Measurements from ENCODE around the gene FAP.

FAP gene

DNA sequence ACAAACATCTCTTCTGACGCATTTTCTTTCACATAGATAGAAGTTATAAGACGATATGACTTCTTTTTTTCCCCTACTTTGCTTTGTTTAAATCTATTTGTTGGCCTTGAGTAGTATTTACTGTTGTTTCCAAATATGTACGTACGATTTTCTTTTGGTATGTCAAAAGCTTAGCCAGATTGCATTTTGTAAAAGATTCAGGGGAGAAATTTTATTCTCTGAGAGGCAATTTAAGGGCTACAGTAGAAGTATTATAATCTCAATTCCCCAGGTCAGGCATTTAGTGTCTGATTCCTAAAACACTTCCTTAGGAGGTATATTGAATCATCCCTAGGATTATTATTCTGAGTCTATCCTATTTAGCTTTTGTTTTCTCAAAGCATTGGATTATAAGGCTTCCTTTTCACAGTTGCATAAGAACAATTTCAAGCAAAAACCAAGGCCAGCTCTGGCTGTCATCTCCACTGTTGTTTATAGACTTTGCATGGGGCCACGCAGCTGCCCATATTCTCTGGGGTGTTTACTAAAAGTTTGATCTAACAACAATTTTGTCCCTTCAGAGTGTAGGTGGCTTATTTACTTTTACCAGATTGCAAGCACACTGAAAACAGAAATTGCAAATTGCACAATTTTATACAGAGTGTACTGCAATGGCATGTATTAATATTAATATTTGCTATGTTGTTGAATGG is 57.6 kb downstream of the FAP start:
- no peak for DNase-seq

DNA sequence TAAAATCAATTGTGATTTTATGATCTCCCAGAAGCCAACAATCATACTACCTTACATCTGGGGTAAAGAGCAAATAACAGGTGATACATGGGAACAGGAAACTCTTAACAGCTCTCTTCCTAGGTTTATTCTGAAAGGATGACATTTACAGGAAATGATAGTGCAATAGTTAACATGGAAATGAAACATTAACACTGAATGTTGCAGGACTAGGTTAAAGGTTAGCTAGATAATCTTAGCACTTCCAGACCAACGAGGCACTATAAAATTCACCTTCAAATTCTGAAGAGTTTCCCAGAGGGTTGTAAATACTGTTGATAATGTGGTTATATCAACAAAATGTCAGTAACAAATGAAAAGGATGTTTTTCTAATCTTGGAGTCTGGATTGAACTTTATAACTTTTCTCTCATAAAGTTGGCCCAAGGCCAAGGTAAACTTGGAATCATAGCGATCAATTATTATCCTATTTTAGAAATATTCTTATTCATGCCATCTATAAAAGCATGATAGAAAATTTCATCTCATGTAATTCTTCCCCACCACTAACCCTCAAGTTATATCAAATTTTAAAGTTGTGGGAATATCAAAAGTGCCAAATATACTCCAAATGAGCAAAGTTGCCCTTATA is 58.3 kb downstream of the FAP start:
- no peak for DNase-seq

DNA sequence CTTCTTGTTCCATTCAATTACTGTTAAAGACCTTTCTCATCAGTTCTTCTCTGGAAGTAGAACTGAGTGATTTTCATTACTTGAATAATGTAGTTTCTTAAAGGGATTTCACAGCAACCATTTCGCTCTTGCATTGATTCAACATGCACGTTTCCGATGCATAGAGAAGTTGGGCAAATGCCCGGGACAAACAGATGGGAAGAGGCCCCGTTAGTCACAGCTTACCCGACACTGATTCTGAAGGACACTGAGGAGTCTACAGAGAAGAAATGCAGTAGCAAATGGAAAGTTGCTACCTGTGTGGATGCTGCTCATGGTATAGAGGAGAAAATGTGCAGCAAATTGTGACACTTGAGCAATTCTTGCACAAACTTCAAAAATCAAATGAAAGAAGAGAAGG is 58.9 kb downstream of the FAP start:
- DNase-seq: no peak

DNA sequence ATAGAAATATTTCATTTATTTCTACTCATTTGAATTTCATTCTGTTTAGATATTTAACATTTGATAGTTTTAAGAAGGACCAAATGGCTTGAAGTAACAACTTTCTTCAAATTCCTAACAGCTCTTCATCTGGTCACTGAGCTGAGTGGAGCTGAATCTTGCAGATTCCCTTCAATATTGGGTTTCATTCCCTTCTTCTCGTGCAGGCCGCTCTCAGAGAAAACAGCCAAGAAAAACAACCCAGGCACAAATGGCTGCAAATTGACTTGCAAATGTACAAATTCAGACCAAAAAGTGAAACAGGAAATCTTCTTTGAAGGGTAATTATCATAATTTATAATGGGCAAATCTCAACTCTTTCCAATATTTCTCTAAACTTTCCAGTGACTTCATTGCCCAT is 60.9 kb downstream of the FAP start:
- DNase-seq: no peak

DNA sequence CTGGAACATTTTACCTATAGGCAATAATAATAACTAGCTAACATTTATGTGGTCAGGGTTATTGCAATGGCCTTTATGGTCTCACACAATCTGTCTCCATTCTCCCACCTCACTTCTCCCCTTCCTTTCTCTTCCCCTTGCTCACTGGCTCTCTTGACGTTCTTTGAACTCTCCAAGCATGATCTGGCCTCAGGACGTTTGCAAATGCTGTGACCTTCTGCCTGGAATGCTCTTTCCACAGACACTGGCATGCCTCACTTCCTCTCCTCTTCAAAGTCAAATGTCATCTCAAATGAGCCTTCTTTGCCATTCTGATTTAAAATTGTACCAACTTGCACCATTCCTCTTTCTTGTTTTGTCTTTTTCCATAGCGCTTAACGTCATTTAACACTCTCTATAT is 65.9 kb downstream of the FAP start:
- no peak for DNase-seq

DNA sequence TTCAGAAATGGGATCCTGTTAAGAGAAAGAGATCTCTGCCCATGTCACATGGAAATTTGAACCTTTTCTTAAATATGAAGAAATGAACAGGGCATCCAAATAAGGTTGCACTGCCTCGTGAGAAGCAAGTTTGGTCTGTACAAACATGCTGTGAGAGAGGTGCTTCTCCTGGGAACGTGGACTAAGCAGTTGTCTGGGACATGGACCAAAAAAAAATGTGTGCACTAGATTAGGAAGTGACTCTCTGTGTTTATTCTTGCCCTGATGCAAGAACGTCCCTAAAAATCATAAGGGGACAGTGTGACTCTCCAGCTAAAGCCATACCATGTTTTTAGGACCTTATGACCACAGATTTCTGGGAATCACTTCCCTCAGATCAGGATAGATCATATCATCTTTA is 67.5 kb downstream of the FAP start:
- no peak for DNase-seq

DNA sequence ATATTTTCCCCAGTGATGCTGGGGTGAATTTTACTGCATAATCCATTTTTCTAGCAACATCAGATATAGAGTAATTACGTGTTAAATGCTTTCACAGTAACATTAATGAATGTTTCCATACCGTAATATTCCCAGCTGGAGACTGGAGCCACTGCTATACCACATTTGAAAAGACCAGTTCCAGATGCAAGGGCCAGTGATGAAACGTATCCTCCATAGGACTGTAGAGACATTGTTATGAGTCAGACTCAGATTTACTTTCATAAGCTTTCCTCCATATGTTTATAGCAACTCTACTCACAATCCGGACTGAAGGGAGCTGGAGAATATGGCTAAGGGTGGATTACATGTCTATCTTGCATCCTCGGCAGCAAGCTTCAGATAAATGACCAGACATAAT is 68.5 kb downstream of the FAP start:
- DNase-seq: no peak

DNA sequence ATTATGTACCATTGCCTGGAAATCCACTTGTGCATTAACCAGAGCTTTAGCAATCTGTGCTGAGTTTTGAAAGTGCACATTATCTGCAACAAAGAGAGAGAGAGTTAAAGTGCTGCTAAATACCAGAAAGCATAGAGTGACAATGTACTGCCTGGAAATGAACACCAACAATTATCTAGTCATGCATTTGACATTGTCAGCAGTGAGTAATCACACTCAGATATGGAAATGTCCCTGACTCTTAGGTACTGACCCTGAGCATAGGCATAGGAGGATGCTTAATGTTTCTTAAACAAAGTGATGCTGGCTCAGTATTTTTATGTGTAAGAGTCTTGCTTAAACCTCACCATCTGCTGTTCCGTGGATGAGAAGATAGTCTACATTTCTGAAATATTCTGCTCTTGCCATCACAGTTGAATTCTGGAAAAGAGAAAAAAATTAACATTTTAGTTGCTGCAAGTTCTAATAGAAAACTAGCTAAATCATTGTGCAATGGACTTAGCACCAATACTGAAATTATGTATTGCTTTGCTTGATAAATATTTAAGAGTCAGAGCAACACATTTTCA is 70.4 kb downstream of the FAP start:
- no peak for DNase-seq

DNA sequence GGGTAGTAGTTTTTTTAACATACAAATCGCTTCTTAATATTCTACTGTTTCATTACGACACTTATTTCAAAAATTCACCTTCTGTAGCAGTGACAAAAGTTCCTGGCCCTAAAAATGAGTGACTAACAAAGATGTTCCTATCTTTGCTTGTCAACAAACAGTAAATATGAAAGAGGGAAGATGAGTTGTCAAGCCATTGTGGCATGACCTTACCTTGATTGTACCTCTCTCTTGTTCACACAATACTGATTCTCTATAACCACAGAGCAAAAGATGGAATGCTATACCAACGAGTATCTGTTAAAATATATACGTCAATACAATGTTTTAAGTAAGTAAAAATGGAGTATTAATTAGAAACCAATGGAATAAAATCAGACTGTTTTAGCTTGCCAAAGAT is 76.5 kb downstream of the FAP start:
- DNase-seq: no peak

DNA sequence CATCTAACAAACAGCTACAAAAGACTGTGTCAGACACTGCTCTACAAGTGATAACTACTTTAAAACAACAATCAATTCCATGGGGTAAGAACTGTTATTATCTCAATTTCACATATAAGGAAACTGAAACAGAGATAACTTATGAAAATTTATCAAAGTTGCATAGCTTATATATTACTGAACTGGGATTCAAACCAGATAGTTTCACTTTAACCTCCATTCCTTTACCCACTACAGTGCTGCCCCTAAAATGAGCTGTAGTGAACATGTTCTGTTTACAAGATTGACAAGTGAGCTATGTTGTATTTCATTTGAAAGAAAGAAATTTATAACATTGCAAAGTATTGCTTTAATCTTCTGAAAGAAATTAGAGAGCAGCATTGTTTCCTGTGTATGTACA is 77.1 kb downstream of the FAP start:
- DNase-seq: no peak

DNA sequence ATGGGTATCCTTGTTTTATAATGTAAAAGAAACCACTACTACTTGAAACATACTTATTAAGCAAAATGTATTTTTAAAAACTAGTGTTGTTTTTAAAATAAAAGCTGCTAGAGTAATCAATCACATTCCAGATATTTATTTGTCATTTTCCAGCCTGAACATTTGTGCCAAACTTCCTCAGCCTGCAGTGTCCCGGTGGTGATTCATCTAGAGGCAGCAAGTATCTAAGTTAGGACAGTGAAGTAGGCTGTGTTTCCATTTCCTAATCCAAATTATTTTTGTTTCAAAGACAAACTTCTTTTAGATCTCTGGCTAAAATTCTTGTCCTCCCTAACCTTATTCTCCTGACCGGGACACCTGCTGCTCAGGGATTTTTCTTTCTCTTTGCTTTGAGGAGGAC is 78.4 kb downstream of the FAP start:
- peak; percentile 24 for DNase-seq

DNA sequence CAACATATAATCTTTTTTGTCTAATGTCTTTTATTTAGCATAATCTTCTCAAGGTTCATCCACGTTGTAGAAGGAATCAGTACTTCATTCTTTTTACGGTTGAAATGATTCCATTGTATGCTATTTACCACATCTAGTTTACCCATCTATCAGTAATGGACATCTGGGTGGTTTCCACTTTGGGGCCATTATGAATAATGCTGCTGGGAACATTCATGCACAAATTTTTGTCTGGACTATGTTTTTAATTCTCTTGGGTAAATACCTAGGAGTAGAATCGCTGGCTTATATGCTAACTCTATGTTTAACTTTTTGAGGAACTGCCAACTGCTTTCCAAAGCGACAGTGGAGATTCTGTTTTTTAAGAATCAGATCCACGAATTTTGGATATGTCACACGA is 83.8 kb downstream of the FAP start:
- DNase-seq: no peak

DNA sequence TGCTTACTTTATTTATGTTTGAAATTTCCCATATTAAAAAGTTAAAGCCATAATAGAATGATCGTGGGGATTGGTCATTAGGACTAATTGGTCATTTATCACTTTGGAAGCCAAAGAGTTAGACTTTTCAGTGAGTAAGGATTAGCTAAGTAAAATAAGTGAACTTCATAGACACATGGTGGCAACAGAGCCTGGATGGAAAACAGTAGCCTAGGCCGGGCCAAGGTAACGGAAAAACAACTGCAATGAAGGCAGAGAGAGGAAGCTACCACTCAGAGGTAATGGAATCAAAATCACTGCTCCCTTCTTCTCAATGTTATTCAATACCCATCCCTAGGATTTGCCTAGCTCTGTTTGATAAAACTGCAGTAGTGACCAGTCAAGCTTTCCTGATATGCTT is 87.1 kb downstream of the FAP start:
- no peak for DNase-seq

DNA sequence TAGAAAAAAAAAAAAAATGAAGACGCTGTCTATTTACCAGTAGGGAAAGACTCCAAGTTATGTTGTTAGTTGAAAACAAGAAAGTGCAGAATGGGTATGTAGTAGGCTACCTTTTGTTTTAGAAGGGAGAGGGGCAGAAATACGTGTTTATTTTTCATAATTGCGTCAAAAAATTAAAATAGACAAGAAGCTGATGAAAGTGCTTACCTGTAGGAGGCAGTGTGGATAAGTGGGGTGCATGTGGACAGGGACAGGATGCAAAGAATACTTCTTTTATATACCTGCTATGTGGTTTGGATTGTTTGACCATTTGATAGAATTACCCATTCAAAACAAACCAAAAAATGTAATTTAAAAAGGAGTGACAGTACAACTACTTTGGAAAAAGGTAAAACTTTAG is 88.2 kb downstream of the FAP start:
- no peak for DNase-seq

DNA sequence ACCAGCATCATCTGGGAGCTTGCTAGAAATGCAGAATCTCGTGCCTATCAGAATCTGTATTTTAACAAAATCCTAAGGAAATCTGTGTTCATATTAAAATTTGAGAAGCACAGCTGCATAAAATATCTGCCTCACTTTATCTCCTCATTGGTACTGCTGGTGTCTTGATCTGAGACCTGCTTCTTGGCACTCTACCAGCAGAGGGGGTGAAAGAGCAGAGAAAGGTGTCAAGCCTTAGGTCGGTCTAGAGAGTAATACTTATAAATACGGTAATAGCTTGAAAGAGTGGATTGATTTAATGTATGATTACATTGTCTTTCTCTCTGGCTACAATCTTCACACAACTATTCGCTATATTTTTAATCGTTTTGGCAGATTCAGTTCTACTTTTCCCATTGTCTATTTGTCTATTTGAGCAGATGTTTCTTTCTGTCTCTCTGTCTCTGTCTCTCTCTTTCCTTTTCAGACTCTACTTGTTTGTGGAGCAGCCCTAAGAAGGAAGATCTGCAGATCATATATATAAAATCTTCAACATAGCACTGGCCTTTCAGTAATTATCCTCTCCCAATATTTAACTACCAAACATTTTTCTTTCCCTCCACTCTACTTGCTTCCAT is 89.5 kb downstream of the FAP start:
- DNase-seq: peak; percentile 63

DNA sequence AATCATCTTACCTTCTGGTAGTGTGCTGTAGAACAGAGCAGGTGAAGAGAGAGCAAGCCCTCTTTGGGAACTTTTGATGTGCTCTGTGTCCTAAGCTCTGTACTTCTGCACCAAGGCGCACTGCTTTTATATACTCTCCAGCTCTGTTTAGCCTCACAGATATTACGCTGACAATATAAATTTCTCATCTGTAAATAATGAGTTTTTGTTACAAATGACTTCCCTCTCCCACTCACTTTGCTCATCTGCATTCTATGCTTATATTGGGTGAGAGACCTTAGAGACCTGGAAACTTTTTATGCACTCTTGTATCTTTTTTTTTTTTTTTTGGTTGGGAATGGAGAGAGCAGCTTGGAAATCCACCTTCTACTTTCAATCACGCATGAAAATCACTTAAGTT is 91.1 kb downstream of the FAP start, which contains the start of gene GCG:
GCG (minus strand) TSS at position 101 of the 400 bp plus-strand sequence. CDS start 3,069 bp downstream, outside the sequence.
- no peak for DNase-seq

DNA sequence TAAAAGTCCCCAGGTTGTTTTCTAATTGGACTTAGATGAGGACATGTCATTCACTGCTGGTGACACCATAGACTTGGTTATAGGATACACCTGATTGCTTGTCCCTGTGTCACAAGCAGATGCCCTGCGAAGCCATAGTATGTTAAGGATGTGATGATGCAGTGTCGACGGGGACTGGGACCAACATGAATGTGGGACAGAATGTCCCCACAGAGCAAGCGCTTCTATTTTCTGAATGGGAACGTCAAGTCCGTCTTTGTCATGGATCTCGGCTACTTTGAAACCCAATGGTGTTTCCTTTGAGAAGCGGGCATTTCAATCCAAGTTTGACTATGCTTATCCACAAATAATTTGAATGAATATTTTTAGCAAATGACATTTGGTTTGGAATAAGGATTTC is 93.3 kb downstream of the FAP start:
- DNase-seq: no peak

DNA sequence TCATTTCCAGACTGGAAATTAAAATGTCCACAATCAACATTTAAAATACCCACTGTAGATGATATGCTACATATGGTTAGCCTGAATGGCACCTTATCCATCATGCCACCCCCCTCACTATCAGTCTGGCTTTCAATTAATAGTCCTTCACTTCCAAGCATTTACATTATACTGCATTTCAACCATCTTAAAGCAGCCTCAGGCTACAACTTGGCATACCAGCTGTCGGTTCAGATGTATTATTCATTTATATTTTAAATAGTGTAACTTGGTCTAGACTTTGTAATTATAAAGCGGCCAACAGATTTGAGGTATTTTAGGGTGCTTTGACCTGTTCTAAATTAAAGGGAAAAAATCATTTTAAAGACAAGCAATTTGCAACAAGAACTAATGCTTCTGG is 93.8 kb downstream of the FAP start:
- DNase-seq: no peak

DNA sequence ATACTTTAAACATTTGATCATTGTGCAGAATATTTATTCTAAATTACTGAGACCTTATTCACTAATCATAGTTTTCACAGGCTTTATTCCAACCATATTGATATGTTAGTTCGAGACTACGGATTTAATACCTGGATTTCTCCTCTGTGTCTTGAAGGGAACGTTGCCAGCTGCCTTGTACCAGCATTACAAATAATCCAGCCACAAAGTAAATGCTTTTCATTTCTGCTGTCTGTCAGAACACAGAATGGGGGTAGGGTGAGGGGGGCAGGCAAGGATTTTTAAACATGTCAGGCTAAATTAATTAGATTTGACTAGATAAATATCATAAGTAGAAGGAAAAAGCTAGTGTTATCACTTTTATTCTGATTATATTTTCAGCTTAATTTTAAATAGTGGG is 94.3 kb downstream of the FAP start:
- DNase-seq: no peak

DNA sequence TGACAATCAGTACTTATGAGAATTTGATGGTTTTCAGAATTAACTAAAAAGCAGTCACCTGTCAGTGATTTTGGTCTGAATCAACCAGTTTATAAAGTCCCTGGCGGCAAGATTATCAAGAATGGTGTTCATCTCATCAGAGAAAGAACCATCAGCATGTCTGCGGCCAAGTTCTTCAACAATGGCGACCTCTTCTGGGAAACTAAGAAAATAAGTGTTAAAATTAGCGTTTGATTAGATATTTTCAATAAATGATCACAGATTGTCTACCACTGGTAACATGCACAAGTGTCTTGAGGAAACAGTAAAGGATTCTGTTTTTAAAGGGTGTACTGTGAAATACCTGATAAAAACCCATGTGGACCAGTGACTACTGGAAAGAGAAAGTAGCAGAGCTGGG is 99.3 kb downstream of the FAP start:
- DNase-seq: no peak

DNA sequence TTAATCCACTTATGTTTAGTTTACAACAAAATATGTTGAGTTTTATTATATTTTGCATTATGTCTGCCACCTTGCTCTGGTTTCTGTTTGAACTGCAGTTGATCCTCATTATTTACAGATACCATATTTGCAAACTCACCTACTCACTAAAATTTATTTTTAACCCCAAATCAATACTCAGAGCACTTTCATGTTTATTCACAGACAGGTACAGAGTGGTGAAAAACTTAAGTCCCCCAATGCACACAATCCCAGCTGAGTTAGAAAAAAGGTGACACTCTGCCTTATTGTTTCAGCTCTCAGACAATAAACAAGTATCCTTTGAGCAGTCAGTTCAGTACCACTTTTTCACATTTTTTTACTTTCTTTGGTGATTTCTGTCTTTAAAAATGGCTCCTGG is 104.9 kb downstream of the FAP start:
- no peak for DNase-seq

DNA sequence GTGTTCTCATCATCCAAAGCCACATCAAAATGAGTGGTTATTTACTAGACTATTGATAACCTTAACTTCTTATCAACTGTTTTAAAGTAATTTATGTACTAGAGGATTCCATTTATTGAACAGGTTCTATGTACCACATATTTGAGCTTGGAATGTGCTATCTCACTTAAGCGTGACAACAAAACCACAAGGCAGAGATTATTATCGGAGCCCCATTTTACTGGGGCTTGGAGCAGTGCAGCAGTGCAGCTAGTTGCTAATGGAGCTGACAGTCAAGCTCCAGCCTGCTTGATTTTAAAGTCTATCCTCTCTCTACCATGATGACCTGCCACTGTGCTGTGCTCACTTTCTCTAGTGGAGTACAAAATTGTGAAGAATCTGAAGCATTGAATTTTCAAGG is 115.8 kb downstream of the FAP start:
- no peak for DNase-seq

DNA sequence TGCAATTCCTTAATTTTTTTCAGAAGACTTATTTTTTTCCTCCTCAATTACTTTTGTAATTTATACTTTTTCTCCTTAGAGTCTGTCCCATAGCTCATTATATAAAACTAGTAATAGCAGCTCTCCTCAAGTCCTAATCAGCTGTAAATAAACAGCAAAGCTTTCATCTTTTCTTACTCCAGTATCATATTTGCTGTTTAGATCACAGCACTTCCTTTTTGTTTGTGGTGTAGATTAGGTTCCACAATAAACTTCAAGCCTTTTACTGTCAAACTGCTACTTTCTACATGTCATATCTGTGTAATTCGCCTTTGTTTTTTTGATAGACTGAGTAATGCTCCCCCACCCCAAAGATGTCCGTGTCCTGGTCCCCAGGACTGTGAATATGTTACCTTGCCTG is 116.7 kb downstream of the FAP start:
- DNase-seq: no peak

DNA sequence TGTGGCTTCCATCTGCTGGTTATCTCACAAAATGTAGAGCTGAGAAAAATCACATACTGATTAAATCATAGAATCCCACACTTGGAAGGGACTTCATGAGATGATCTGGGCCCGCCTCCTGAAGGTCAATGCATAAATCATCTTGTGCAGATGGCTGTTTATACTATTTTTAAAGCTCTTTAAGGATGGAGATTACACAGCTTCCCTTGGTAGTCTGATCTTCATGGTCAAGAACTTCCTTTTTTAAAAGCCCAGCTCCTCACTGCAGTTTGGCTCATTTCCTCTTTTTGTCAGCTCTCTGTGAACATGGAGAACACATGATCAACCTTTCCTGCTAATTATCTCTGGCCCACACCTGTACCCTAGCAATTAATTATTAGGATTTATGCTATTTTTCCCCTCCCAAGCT is 117.1 kb downstream of the FAP start:
- DNase-seq: no peak

Data from EL (cell line).